ENCODE data around the gene RANBP17.

- no peak for TF ChIP-seq EZH2 (IDR thresholded peaks at IDR 0.05; ENCODE audit: low read length, unreplicated experiment)
- TF ChIP-seq, protein P1, sequence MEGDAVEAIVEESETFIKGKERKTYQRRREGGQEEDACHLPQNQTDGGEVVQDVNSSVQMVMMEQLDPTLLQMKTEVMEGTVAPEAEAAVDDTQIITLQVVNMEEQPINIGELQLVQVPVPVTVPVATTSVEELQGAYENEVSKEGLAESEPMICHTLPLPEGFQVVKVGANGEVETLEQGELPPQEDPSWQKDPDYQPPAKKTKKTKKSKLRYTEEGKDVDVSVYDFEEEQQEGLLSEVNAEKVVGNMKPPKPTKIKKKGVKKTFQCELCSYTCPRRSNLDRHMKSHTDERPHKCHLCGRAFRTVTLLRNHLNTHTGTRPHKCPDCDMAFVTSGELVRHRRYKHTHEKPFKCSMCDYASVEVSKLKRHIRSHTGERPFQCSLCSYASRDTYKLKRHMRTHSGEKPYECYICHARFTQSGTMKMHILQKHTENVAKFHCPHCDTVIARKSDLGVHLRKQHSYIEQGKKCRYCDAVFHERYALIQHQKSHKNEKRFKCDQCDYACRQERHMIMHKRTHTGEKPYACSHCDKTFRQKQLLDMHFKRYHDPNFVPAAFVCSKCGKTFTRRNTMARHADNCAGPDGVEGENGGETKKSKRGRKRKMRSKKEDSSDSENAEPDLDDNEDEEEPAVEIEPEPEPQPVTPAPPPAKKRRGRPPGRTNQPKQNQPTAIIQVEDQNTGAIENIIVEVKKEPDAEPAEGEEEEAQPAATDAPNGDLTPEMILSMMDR (conservative IDR thresholded peaks at IDR 0.05; ENCODE audit: low read depth, low read length): no peak
These were observed 282.1 kb downstream of the RANBP17 start for GRCh38 chr5:171143926-171144325.
